SJSA1 (cell line): Measurements from ENCODE around the gene COL15A1. TPM values are rescaled to one million over a fixed set of nuclear protein-coding genes. Genes with fewer than 3 reads are reported as not detected.

Experiments
- DNase-seq, 2 experiments: peaks; one replicate each; pipeline ENCODE4 v3.0.0-alpha.2; 2015 to 2020; ENCODE audit warnings: low spot score in 2 of 2, low read depth in 1 of 2
- H3K27ac ChIP-seq: fragments of 250-450 bp; sonication (Bioruptor Pico); 2 replicates; pipeline ENCODE4 v1.5.1; 2020; ENCODE audit warnings: mild to moderate bottlenecking, moderate library complexity
- H3K27me3 ChIP-seq: fragments of 250-450 bp; sonication (Bioruptor Pico); replicated peaks from 2 replicates; pipeline ENCODE4 v1.5.1; 2020; ENCODE audit warnings: mild to moderate bottlenecking, moderate library complexity
- H3K36me3 ChIP-seq: fragments of 250-450 bp; sonication (Bioruptor Pico); 2 replicates; pipeline ENCODE4 v1.5.1; 2020; ENCODE audit warnings: mild to moderate bottlenecking
- H3K4me1 ChIP-seq: fragments of 250-450 bp; sonication (Bioruptor Pico); replicated peaks from 2 replicates; pipeline ENCODE4 v1.6.1; 2021; ENCODE audit warnings: mild to moderate bottlenecking
- H3K4me3 ChIP-seq: fragments of 250-450 bp; sonication (Bioruptor Pico); 2 replicates; pipeline ENCODE4 v1.5.1; 2020; ENCODE audit warnings: mild to moderate bottlenecking
- H3K9me3 ChIP-seq: fragments of 250-450 bp; sonication (Bioruptor Pico); replicated peaks from 2 replicates; pipeline ENCODE4 v1.5.1; 2020; ENCODE audit warnings: mild to moderate bottlenecking
- total RNA-seq: library from RNA; depleted of rRNA; stranded (reverse); fragments of >200 nt; shearing (Covaris generic); gene quantifications from 2 replicates; pipeline ENCODE4 v1.2.3, GENCODE V29; 2014

Gene COL15A1
- total RNA-seq, 1 experiment from 2014 or later: 0.50 TPM

GRCh38 chr9:99073985-99074901, 130.5 kb downstream of the COL15A1 start:
- Histone ChIP-seq H3K27me3 (no peaks in the 10 kb centered on the region), H3K4me3 (no peak overlapping the region), H3K4me1 (peaks cover 21% of the 10 kb centered on the region), H3K27ac (no peak overlapping the region), H3K36me3 (no peaks in the 10 kb centered on the region), H3K9me3 (no peaks in the 10 kb centered on the region)
- DNase-seq: no peak

- no peak overlapping the region for H3K27ac ChIP-seq
- no peaks in the 10 kb centered on the region for H3K36me3 ChIP-seq
- H3K9me3 ChIP-seq: no peaks in the 10 kb centered on the region
- H3K27me3 ChIP-seq: no peaks in the 10 kb centered on the region
- peaks cover 21% of the 10 kb centered on the region for H3K4me1 ChIP-seq
- no peak for DNase-seq
- no peak overlapping the region for H3K4me3 ChIP-seq
Measured at GRCh38 chr9:99074902-99075245, 131.2 kb downstream of the COL15A1 start.

DNA sequence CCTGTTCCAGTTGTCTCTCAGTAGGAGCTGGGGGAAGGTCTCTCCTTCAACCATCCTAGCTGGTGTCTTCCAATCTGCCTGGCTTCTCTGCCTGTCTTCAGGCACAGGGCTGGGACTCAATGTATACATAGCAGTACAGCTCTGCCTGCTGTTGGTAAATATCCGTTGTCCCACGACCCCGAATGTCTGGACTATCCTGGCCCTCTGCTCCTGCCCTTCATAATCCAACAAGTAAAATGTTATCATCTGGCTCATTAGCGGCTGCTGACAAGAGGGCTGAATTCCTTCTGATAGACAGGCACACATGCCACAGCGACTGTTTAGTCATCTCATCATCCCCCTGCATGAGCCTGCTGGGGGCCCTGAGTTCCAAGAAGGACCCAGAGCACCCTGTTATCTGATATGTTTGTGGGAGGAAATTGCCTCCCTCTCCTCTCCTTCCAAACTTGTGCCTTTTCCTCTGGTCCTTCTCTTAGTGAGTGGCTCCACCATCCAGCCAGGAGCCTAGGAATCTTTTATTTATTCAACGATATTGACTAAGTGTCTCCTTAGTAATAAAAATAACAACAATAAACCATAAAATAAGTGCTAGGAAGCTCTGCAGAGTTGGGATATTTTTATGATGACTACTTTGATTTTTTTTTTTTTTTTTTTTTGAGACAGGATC, 131.7 kb downstream of the COL15A1 start:
- peaks cover 21% of the 10 kb centered on the region for H3K4me1 ChIP-seq
- H3K9me3 ChIP-seq: no peaks in the 10 kb centered on the region
- H3K4me3 ChIP-seq: no peak overlapping the region
- H3K27ac ChIP-seq: peak overlapping the region; percentile 6; the same call in 1 of the 2 replicates
- H3K36me3 ChIP-seq: no peaks in the 10 kb centered on the region
- no peaks in the 10 kb centered on the region for H3K27me3 ChIP-seq
- peak in 1 of 2 experiments; percentile 46 for DNase-seq

DNA sequence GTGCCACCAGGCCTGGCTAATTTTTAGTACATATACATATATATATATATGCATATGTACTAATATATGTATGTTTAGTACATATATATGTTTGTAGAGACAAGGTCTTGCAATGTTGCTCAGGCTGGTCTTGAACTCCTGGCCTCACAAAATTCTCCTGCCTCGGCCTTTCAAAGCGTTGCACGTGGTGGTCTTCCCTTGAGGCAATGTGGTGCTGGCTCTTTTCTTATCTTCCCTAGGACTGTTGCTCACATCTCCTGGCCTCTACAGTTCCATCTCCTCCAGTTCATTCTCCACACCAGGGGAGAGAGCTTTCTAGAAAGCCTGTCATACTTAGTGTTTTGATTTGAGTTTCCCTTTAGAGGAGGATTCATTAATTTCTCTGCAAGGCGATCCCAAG, 132.3 kb downstream of the COL15A1 start:
- no peaks in the 10 kb centered on the region for H3K36me3 ChIP-seq

GRCh38 chr9:99076483-99077171, 132.9 kb downstream of the COL15A1 start:
- Histone ChIP-seq H3K27me3 (no peaks in the 10 kb centered on the region), H3K4me3 (no peak overlapping the region), H3K4me1 (peaks cover 16% of the 10 kb centered on the region), H3K36me3 (no peaks in the 10 kb centered on the region), H3K27ac (no peak overlapping the region), H3K9me3 (no peaks in the 10 kb centered on the region)
- no peak for DNase-seq

More for the DNA sequence above, 132.3 kb downstream of the COL15A1 start:
- DNase-seq: no peak
- peaks cover 21% of the 10 kb centered on the region for H3K4me1 ChIP-seq
- no peak overlapping the region for H3K4me3 ChIP-seq
- no peak overlapping the region for H3K27ac ChIP-seq
- H3K9me3 ChIP-seq: no peaks in the 10 kb centered on the region
- H3K27me3 ChIP-seq: no peaks in the 10 kb centered on the region

DNA sequence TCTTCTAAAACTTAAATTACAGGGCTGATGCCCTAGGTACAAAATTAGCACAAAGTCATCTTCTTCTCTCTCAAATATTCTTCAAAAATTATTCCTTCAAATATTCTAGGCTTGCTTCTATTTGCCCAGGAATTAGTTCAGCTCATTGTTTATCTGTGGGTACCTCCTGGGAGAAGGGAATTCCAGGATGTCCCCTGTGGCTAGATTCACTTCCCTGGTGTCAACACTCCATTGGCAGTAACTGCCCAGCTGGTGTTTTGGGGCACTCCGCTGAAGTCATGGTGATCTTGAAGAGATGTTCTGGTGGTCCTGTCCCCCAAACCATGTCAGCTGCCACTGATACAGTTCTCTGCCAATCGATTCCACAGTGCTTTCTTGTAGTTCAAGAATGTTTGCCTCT, 135.0 kb downstream of the COL15A1 start:
- Histone ChIP-seq H3K27me3 (no peaks in the 10 kb centered on the region), H3K4me1 (peaks cover 13% of the 10 kb centered on the region), H3K27ac (no peak overlapping the region), H3K36me3 (no peaks in the 10 kb centered on the region), H3K9me3 (no peaks in the 10 kb centered on the region), H3K4me3 (no peak overlapping the region)
- no peak for DNase-seq

DNA sequence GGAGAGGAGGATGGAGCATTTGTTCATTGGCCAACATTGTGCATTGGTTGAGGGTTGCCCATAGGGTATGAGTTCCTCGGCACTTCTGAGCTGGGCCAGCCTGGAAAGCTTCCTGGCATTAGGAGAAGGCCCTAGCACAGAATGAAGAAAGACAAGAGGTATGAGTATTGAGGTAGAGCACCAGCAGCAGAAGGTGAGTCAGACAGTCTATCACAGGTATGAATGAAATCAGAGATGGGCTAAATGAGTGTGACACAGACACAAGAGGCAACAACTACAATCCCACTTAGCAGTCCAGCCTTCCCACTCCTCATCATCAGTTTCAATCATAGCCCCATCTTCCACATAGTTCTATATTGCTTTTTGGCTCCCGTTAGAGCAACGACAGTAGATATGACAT, 135.8 kb downstream of the COL15A1 start:
- H3K9me3 ChIP-seq: no peaks in the 10 kb centered on the region
- H3K36me3 ChIP-seq: no peaks in the 10 kb centered on the region
- H3K4me1 ChIP-seq: peaks cover 13% of the 10 kb centered on the region
- H3K27ac ChIP-seq: no peak overlapping the region
- no peak overlapping the region for H3K4me3 ChIP-seq
- H3K27me3 ChIP-seq: no peaks in the 10 kb centered on the region
- DNase-seq: no peak

DNA sequence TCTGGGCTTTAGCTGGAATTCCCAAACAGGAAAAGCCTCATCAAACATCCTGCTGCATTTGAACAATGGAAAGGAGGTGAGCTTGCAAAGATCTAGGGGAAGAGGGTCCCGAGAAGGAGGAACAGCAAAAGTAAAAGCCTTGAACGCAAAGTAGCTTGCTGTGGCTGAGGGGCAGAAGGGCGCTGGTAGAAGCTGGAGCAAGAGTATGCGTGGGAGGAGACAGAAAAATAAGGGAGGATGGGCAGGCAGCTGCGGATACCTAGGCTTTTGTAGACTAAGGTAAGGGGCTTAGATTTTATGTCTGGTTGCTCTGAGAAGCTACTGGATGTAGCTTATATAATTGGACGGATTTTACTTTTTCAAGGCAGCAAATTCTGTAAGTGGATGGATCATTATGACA, 139.3 kb downstream of the COL15A1 start:
- Histone ChIP-seq H3K27ac (no peak overlapping the region), H3K27me3 (no peaks in the 10 kb centered on the region), H3K9me3 (no peaks in the 10 kb centered on the region), H3K36me3 (no peaks in the 10 kb centered on the region), H3K4me1 (peaks cover 17% of the 10 kb centered on the region), H3K4me3 (no peak overlapping the region)
- DNase-seq: no peak

DNA sequence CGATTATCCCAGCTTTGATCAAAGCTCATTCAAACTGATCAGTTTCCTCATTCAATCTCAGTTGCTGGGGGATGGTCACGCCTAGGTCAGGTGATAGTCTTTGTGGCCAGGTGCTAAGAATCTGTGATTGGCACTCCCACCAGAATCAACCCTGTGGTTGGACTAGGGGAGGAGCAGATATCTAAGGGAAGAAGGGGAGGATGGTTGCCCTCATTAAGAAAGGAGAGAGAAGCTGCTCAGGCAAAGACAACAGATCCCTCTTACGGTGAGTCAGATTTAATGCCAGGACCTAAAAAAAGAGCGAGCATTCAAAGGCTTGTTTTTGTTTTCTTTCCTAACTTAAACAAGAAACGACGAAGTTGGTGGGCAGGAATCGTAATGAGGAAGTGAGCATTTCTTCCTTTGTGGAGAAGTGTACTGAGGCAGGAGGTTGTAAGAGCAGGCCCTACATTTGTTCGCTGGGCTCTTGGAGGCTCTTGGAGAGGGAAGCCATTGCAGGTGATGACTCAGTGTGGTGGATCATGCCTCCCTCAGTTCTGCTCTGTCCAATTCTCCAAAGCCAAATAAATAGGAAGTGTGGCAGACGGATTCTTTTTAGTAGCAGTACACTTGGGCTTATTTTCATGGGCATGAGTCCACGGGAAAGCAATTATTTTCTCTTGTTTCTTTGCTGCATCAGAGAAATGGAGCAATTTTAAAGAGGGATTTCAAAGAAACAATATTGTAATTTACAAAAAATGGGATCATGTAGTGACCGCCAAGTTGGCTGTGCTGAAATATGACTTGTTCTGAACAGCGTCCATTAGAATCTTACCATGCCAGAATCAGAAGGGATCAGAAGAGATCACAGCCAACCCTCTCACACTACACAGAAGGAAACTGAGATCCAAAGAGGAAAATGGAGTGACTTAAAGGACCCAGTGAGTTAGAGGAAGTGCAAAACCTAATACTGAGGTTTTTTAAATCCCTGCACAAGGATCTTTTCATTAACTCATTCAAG, 142.5 kb downstream of the COL15A1 start:
- peak; percentile 69 to 76 for DNase-seq
- Histone ChIP-seq H3K4me3 (no peak overlapping the region), H3K4me1 (peaks cover 17% of the 10 kb centered on the region), H3K27me3 (no peaks in the 10 kb centered on the region), H3K27ac (peak overlapping the region; percentile 32), H3K9me3 (peaks cover 6% of the 10 kb centered on the region; the same call in 1 of the 2 replicates), H3K36me3 (no peaks in the 10 kb centered on the region)

- no peaks in the 10 kb centered on the region for H3K36me3 ChIP-seq
- no peak for DNase-seq
- H3K27ac ChIP-seq: no peak overlapping the region
- peaks cover 6% of the 10 kb centered on the region; the same call in 1 of the 2 replicates for H3K9me3 ChIP-seq
- no peaks in the 10 kb centered on the region for H3K27me3 ChIP-seq
- H3K4me3 ChIP-seq: no peak overlapping the region
- H3K4me1 ChIP-seq: peaks cover 17% of the 10 kb centered on the region
Measured at GRCh38 chr9:99087462-99087861, 143.8 kb downstream of the COL15A1 start.

DNA sequence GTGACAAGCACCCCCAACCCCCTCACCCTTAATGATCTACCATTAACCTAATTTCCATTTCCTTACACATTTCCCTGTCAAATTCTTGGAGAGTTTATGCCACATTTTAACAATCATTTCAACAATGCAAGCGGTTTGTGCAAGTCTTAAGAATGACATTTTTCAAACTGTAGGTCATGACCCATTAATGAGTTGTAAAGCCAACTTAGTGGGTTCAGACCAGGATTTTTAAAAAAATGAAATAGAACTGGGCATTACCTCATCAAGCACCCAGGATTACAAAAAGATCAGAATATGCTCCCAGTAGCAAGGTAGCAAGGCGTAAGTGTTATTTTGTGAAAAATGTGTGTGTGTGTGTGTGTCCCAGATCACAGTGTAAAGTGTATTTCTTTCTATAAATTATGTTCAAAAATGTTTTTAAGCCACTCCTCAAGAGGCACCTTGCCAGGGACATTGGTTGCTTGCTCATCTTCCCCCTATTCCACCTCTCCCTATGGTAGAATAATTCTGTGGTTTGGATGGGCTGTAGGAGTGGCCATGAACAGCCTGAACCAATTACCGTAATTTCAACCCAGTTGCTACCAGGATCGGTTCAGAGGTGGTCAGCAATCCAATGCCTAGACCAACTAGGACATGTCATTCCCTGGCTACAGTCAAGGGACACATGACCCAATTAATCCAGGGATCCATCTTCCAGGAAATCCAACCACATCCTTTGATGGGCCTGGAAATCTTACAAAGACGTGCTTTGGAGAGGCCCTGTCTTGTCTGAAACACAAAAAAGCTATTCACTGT, 146.8 kb downstream of the COL15A1 start:
- Histone ChIP-seq H3K4me1 (peaks cover 16% of the 10 kb centered on the region), H3K36me3 (no peaks in the 10 kb centered on the region), H3K9me3 (peaks cover 6% of the 10 kb centered on the region; the same call in 1 of the 2 replicates), H3K27ac (no peak overlapping the region), H3K4me3 (no peak overlapping the region), H3K27me3 (no peaks in the 10 kb centered on the region)
- DNase-seq: no peak

DNA sequence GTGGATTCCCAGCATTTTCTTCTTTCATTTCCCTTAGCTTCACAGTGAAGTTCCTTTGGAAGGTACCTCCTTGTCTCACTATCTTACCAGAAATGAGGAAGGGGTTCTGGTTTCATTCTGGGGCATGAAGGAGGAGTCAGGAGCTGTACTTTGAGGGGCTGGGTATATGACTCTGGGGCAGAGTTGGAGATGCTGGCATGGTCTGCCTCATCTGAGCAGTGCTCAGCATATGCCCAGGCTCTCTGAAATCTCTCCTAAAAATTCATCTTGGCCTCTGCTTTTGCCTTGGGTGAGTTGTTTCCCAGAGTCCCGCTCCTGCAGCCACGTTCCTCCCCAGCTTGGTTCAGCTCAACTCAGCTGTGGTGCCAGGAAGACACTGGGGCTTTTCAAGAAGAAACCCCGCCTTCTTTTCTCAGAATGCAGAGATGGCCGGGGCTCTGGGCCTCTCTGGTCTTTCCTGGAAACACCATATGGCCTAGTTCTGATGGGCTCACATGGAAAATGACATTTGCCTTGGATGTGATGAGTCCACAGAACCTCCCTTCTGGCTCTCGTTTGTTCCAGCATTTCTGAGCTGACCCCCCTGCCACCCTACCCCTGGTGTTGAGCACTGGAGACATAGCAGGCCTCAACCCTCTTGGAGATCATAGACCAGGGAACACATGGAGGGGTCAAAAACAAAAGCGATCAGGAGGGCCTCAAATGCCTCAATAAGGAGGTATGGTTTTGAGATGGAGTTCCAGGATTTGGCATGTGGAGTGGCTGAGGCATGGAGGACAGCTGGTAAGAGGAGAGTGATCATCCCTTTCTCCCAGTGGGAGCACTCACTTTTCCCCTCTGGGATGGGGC, 149.2 kb downstream of the COL15A1 start:
- H3K9me3 ChIP-seq: peaks cover 6% of the 10 kb centered on the region; the same call in 1 of the 2 replicates
- H3K27me3 ChIP-seq: no peaks in the 10 kb centered on the region
- DNase-seq: no peak
- H3K27ac ChIP-seq: no peak overlapping the region
- H3K4me3 ChIP-seq: no peak overlapping the region
- H3K4me1 ChIP-seq: no peaks in the 10 kb centered on the region
- H3K36me3 ChIP-seq: no peaks in the 10 kb centered on the region
